MM.1S (cell line): ENCODE results near the gene ECT2L.

Experiments used
- DNase-seq: peaks from one replicate; pipeline ENCODE4 v3.0.0-alpha.2; 2015
- H2AFZ ChIP-seq: fragments of 300-600 bp; sonication (generic); 2 replicates; pipeline ENCODE4 v1.6.0; 2016; ENCODE audit warnings: antibody characterized with exemption, low read length
- H3F3A ChIP-seq: fragments of 300-600 bp; sonication (generic); 2 replicates; pipeline ENCODE4 v1.6.1; 2016; ENCODE audit warnings: mild to moderate bottlenecking, antibody characterized with exemption, low read length, moderate library complexity, mixed read lengths; ENCODE audit not compliant: insufficient read depth
- H3K27ac ChIP-seq: fragments of 300-600 bp; sonication (generic); 2 replicates; pipeline ENCODE4 v1.5.1; 2016; ENCODE audit warnings: mild to moderate bottlenecking, low read length
- H3K27me3 ChIP-seq: fragments of 300-600 bp; sonication (generic); replicated peaks from 2 replicates; pipeline ENCODE4 v1.6.0; 2016; ENCODE audit warnings: low read length; ENCODE audit not compliant: insufficient read depth
- H3K36me3 ChIP-seq: fragments of 300-600 bp; sonication (generic); replicated peaks from 2 replicates; pipeline ENCODE4 v1.6.1; 2016; ENCODE audit warnings: mild to moderate bottlenecking, low read length, mixed read lengths; ENCODE audit not compliant: insufficient read depth
- H3K4me1 ChIP-seq: fragments of 300-600 bp; sonication (generic); 2 replicates; pipeline ENCODE4 v1.6.1; 2016; ENCODE audit warnings: low read length, mixed read lengths
- H3K4me2 ChIP-seq: fragments of 300-600 bp; sonication (generic); 2 replicates; pipeline ENCODE4 v1.6.0; 2016; ENCODE audit warnings: low read depth, low read length
- H3K4me3 ChIP-seq: fragments of 300-600 bp; sonication (generic); 2 replicates; pipeline ENCODE4 v1.5.1; 2016; ENCODE audit warnings: low read length, mixed read lengths
- H3K79me2 ChIP-seq: fragments of 300-600 bp; sonication (generic); 2 replicates; pipeline ENCODE4 v1.6.1; 2016; ENCODE audit warnings: mixed run types, low read length, mixed read lengths
- H3K9ac ChIP-seq: fragments of 300-600 bp; sonication (generic); 2 replicates; pipeline ENCODE4 v1.6.1; 2016; ENCODE audit warnings: low read length, mixed read lengths
- H3K9me2 ChIP-seq: fragments of 300-600 bp; sonication (generic); replicated peaks from 2 replicates; pipeline ENCODE4 v1.6.1; 2016; ENCODE audit warnings: mild to moderate bottlenecking, low read length, mixed read lengths; ENCODE audit not compliant: insufficient read depth
- H3K9me3 ChIP-seq: fragments of 300-600 bp; sonication (generic); replicated peaks from 2 replicates; pipeline ENCODE4 v1.6.1; 2016; ENCODE audit warnings: mild to moderate bottlenecking, low read length, mixed read lengths; ENCODE audit not compliant: insufficient read depth
- H4K20me1 ChIP-seq: fragments of 300-600 bp; sonication (generic); 2 replicates; pipeline ENCODE4 v1.6.1; 2016; ENCODE audit warnings: mild to moderate bottlenecking, low read length, moderate library complexity, mixed read lengths; ENCODE audit not compliant: insufficient read depth
- CTCF ChIP-seq: fragments of 300-600 bp; sonication (generic); IDR thresholded peaks from 2 replicates; pipeline ENCODE4 v1.5.1; 2016; ENCODE audit warnings: antibody characterized with exemption, low read length, mixed read lengths
- EZH2 ChIP-seq: fragments of 300-600 bp; sonication (generic); optimal IDR thresholded peaks from 2 replicates; pipeline ENCODE3; 2017; ENCODE audit warnings: low read depth, mild to moderate bottlenecking, antibody characterized with exemption, low read length, mixed read lengths
- EZH2phosphoT487 ChIP-seq: fragments of 300-600 bp; sonication (generic); IDR thresholded peaks from 2 replicates; pipeline ENCODE4 v1.6.1; 2018; ENCODE audit warnings: antibody characterized with exemption, low read length

ECT2L gene

GRCh38 chr6:138897031-138897430 lies 101.1 kb downstream of the ECT2L start:
- no peak for DNase-seq
- H3K9me2 ChIP-seq = no peaks in the 10 kb centered on the region
- no peaks in the 10 kb centered on the region for H3K27me3 ChIP-seq
- H2AFZ ChIP-seq = no peak overlapping the region
- no peaks in the 10 kb centered on the region for H3F3A ChIP-seq
- TF ChIP-seq CTCF (no peak), EZH2 (no peak), EZH2phosphoT487 (no peak)
- no peaks in the 10 kb centered on the region for H3K9me3 ChIP-seq
- no peak overlapping the region for H3K9ac ChIP-seq
- no peaks in the 10 kb centered on the region for H3K4me1 ChIP-seq
- no peaks in the 10 kb centered on the region for H3K36me3 ChIP-seq
- H3K4me2 ChIP-seq = no peak overlapping the region
- no peak overlapping the region for H3K27ac ChIP-seq
- no peaks in the 10 kb centered on the region for H4K20me1 ChIP-seq
- no peaks in the 10 kb centered on the region for H3K79me2 ChIP-seq
- H3K4me3 ChIP-seq = no peak overlapping the region

- H3K27me3 ChIP-seq = no peaks in the 10 kb centered on the region
Observed at GRCh38 chr6:138907167-138907566, 111.3 kb downstream of the ECT2L start.

DNA sequence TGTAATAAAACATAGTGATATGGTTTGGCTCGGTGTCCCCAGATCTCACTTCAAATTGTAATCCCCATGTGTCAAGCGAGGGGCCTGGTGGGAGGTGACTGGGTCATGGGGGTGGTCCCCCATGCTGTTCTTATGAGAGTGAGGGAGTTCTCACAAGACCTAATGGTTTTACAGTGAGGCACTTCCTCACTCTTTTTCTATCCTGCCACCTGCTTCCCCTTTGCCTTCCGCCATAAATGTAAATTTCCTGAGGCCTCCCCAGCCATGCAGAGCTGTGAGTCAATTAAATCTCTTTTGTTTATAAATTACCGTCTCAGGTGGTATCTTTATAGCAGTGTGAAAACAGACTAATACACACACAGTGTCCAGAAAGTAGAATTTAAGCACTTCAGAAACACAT lies 113.6 kb downstream of the ECT2L start:
- no peak overlapping the region for H3K27ac ChIP-seq
- no peak overlapping the region for H3K9ac ChIP-seq
- H3K9me2 ChIP-seq = no peaks in the 10 kb centered on the region
- no peak overlapping the region for H3K4me3 ChIP-seq
- H4K20me1 ChIP-seq = no peaks in the 10 kb centered on the region
- H3K79me2 ChIP-seq = no peaks in the 10 kb centered on the region
- H2AFZ ChIP-seq = no peak overlapping the region
- H3K36me3 ChIP-seq = no peaks in the 10 kb centered on the region; the same call in 1 of the 2 replicates
- no peak overlapping the region for H3K4me2 ChIP-seq
- DNase-seq = no peak
- TF ChIP-seq CTCF (no peak), EZH2 (no peak), EZH2phosphoT487 (no peak)
- no peaks in the 10 kb centered on the region for H3F3A ChIP-seq
- H3K27me3 ChIP-seq = no peaks in the 10 kb centered on the region
- no peaks in the 10 kb centered on the region for H3K4me1 ChIP-seq
- no peaks in the 10 kb centered on the region for H3K9me3 ChIP-seq

More at GRCh38 chr6:138907167-138907566, 111.3 kb downstream of the ECT2L start:
- Histone ChIP-seq H3K9ac (no peak overlapping the region), H3K4me1 (no peaks in the 10 kb centered on the region), H3K79me2 (no peaks in the 10 kb centered on the region), H3K4me3 (no peak overlapping the region), H3K27ac (no peak overlapping the region), H3K9me3 (no peaks in the 10 kb centered on the region), H3K9me2 (no peaks in the 10 kb centered on the region), H4K20me1 (no peaks in the 10 kb centered on the region), H3K4me2 (no peak overlapping the region), H2AFZ (no peak overlapping the region), H3K36me3 (no peaks in the 10 kb centered on the region; the same call in 1 of the 2 replicates), H3F3A (no peaks in the 10 kb centered on the region)
- DNase-seq = no peak
- TF ChIP-seq EZH2 (no peak), EZH2phosphoT487 (no peak), CTCF (no peak)
